ENCODE results near the gene OLIG1. TPM values are rescaled to one million over a fixed set of nuclear protein-coding genes. Genes with fewer than 3 reads are reported as not detected.

The OLIG1 gene
- total RNA-seq, 2 experiments from 2014 or later: 0.61 TPM; not detected in 1

DNA sequence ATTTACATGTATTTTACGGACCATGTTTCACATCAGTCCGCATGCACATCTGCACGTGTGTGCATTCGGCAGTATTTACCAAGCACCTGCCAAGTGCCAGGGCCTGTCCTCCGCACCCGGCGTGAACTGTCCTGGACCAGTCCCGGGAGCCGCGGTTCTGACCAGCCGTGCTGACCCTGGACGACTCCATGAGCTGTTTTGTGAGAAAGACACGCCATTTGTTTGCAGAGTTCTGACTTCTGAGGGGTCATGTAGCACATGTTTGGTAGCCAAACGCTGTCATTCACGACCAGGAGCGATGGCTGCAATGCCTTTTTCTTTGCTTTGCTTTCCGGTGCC is 47.5 kb upstream of the OLIG1 start:
- Mint-ChIP-seq H3K36me3 (ENCODE audit: low read depth) (no peaks in the 10 kb centered on the region), H3K4me1 (ENCODE audit: low read depth) (peaks cover 39% of the 10 kb centered on the region), H3K27ac (no peak overlapping the region), H3K27me3 (peaks cover 82% of the 10 kb centered on the region), H3K4me3 (no peak overlapping the region), H3K9me3 (no peaks in the 10 kb centered on the region)
- ATAC-seq (no peak), DNase-seq (no peak)
- CTCF ChIA-PET: interaction anchor here (0.8 to 1.8 kb wide), 2 partner anchors 82 to 102 kb away, joined by 3 to 5 read pairs; no protein-coding TSS in a partner anchor
- POLR2A ChIA-PET: interaction anchor here (1.4 kb wide), 1 partner anchor 11 kb away, joined by 3 read pairs; no protein-coding TSS in a partner anchor
- intact Hi-C loops (cut with micrococcal nuclease): loop anchor here (5.0 to 10.0 kb wide), 2 partner anchors 50 to 102 kb away; partner anchors contain the start of gene OLIG1
- TF ChIP-seq, protein P1, sequence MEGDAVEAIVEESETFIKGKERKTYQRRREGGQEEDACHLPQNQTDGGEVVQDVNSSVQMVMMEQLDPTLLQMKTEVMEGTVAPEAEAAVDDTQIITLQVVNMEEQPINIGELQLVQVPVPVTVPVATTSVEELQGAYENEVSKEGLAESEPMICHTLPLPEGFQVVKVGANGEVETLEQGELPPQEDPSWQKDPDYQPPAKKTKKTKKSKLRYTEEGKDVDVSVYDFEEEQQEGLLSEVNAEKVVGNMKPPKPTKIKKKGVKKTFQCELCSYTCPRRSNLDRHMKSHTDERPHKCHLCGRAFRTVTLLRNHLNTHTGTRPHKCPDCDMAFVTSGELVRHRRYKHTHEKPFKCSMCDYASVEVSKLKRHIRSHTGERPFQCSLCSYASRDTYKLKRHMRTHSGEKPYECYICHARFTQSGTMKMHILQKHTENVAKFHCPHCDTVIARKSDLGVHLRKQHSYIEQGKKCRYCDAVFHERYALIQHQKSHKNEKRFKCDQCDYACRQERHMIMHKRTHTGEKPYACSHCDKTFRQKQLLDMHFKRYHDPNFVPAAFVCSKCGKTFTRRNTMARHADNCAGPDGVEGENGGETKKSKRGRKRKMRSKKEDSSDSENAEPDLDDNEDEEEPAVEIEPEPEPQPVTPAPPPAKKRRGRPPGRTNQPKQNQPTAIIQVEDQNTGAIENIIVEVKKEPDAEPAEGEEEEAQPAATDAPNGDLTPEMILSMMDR (IDR thresholded peaks at IDR 0.05): no peak

DNA sequence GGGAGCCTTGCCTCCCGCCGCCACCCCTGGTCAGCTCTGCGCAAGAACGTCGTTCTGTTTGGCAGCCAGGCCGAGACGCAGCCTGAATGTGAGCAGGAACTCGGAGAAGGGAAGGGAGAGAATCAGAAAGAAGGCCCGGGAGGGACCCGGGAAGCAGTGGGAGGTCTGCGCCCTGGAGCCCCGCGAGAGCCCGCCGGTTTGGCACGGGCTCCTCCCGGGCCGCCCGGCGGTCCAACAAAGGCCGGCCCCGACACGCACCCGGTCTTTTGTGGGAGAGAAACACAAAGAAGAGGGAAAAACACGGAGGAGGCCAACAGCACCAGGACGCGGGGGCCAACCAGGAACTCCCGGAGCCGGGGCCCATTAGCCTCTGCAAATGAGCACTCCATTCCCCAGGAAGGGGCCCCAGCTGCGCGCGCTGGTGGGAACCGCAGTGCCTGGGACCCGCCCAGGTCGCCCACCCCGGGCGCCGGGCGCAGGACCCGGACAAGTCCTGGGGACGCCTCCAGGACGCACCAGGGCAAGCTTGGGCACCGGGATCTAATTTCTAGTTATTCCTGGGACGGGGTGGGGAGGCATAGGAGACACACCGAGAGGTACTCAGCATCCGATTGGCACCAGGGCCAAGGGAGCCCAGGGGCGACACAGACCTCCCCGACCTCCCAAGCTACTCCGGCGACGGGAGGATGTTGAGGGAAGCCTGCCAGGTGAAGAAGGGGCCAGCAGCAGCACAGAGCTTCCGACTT is 46.9 kb upstream of the OLIG1 start:
- TF ChIP-seq, protein P1 (IDR thresholded peaks at IDR 0.05): no peak
- peaks cover 39% of the 10 kb centered on the region for H3K4me1 Mint-ChIP-seq (ENCODE audit: low read depth)
- no peaks in the 10 kb centered on the region for H3K36me3 Mint-ChIP-seq (ENCODE audit: low read depth)
- peaks cover 83% of the 10 kb centered on the region for H3K27me3 Mint-ChIP-seq
- intact Hi-C loops (cut with micrococcal nuclease): loop anchor here (5.0 to 10.0 kb wide), 2 partner anchors 49 to 102 kb away; partner anchors contain the start of gene OLIG1
- ATAC-seq: no peak
- no peaks in the 10 kb centered on the region for H3K9me3 Mint-ChIP-seq
- no peak overlapping the region for H3K4me3 Mint-ChIP-seq
- ChIA-PET POLR2A (interaction anchor here (1.4 kb wide), 1 partner anchor 11 kb away, joined by 3 read pairs; no protein-coding TSS in a partner anchor), CTCF (interaction anchor here (1.8 kb wide), 1 partner anchor 82 kb away, joined by 5 read pairs; no protein-coding TSS in a partner anchor)
- no peak overlapping the region for H3K27ac Mint-ChIP-seq
- no peak for DNase-seq

DNA sequence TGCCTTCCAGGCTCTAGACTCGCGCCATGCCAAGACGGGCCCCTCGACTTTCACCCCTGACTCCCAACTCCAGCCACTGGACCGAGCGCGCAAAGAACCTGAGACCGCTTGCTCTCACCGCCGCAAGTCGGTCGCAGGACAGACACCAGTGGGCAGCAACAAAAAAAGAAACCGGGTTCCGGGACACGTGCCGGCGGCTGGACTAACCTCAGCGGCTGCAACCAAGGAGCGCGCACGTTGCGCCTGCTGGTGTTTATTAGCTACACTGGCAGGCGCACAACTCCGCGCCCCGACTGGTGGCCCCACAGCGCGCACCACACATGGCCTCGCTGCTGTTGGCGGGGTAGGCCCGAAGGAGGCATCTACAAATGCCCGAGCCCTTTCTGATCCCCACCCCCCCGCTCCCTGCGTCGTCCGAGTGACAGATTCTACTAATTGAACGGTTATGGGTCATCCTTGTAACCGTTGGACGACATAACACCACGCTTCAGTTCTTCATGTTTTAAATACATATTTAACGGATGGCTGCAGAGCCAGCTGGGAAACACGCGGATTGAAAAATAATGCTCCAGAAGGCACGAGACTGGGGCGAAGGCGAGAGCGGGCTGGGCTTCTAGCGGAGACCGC is 46.3 kb upstream of the OLIG1 start:
- TF ChIP-seq, protein P1 (IDR thresholded peaks at IDR 0.05): no peak
- CTCF ChIA-PET: no interaction called here
- intact Hi-C loops (cut with micrococcal nuclease): loop anchor here (5.0 to 10.0 kb wide), 2 partner anchors 49 to 101 kb away; partner anchors contain the start of gene OLIG1
- POLR2A ChIA-PET: no interaction called here
- ATAC-seq (no peak), DNase-seq (peak; percentile 33)
- peaks cover 82% of the 10 kb centered on the region for H3K27me3 Mint-ChIP-seq
- no peak overlapping the region for H3K27ac Mint-ChIP-seq
- H3K9me3 Mint-ChIP-seq: no peaks in the 10 kb centered on the region
- H3K4me1 Mint-ChIP-seq (ENCODE audit: low read depth): peaks cover 43% of the 10 kb centered on the region
- H3K36me3 Mint-ChIP-seq (ENCODE audit: low read depth): no peaks in the 10 kb centered on the region
- H3K4me3 Mint-ChIP-seq: peak overlapping the region; percentile 3

DNA sequence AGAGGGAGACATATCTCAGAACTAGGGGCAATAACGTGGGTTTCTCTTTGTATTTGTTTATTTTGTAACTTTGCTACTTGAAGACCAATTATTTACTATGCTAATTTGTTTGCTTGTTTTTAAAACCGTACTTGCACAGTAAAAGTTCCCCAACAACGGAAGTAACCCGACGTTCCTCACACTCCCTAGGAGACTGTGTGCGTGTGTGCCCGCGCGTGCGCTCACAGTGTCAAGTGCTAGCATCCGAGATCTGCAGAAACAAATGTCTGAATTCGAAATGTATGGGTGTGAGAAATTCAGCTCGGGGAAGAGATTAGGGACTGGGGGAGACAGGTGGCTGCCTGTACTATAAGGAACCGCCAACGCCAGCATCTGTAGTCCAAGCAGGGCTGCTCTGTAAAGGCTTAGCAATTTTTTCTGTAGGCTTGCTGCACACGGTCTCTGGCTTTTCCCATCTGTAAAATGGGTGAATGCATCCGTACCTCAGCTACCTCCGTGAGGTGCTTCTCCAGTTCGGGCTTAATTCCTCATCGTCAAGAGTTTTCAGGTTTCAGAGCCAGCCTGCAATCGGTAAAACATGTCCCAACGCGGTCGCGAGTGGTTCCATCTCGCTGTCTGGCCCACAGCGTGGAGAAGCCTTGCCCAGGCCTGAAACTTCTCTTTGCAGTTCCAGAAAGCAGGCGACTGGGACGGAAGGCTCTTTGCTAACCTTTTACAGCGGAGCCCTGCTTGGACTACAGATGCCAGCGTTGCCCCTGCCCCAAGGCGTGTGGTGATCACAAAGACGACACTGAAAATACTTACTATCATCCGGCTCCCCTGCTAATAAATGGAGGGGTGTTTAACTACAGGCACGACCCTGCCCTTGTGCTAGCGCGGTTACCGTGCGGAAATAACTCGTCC is 45.5 kb upstream of the OLIG1 start:
- ChIA-PET CTCF (no interaction called here), POLR2A (interaction anchor here (0.7 kb wide), 1 partner anchor 113 kb away, joined by 3 read pairs; no protein-coding TSS in a partner anchor)
- peaks cover 80% of the 10 kb centered on the region for H3K27me3 Mint-ChIP-seq
- no peaks in the 10 kb centered on the region for H3K36me3 Mint-ChIP-seq (ENCODE audit: low read depth)
- DNase-seq (no peak), ATAC-seq (no peak)
- no peak overlapping the region for H3K27ac Mint-ChIP-seq
- H3K4me1 Mint-ChIP-seq (ENCODE audit: low read depth): peaks cover 44% of the 10 kb centered on the region
- no peaks in the 10 kb centered on the region for H3K9me3 Mint-ChIP-seq
- TF ChIP-seq, protein P1 (IDR thresholded peaks at IDR 0.05): no peak
- peak overlapping the region; percentile 3 for H3K4me3 Mint-ChIP-seq
- intact Hi-C loops (cut with micrococcal nuclease): loop anchor here (5.0 to 10.0 kb wide), 2 partner anchors 48 to 100 kb away; partner anchors contain the start of gene OLIG1
